HG03175 (cell line): ENCODE measurements around the gene SYNE2.
"Not testable (repeated sequence)": the region's sequence is repeated elsewhere in the genome, so short reads cannot be mapped to it uniquely, and the experiment has no call there.

Experiments
- ATAC-seq: cut with Tn5 transposase; IDR thresholded peaks from one replicate; pipeline ENCODE4 v1.9.1; 2021; ENCODE audit warnings: mild to moderate bottlenecking, moderate library complexity; ENCODE audit not compliant: unreplicated experiment

SYNE2 gene

DNA sequence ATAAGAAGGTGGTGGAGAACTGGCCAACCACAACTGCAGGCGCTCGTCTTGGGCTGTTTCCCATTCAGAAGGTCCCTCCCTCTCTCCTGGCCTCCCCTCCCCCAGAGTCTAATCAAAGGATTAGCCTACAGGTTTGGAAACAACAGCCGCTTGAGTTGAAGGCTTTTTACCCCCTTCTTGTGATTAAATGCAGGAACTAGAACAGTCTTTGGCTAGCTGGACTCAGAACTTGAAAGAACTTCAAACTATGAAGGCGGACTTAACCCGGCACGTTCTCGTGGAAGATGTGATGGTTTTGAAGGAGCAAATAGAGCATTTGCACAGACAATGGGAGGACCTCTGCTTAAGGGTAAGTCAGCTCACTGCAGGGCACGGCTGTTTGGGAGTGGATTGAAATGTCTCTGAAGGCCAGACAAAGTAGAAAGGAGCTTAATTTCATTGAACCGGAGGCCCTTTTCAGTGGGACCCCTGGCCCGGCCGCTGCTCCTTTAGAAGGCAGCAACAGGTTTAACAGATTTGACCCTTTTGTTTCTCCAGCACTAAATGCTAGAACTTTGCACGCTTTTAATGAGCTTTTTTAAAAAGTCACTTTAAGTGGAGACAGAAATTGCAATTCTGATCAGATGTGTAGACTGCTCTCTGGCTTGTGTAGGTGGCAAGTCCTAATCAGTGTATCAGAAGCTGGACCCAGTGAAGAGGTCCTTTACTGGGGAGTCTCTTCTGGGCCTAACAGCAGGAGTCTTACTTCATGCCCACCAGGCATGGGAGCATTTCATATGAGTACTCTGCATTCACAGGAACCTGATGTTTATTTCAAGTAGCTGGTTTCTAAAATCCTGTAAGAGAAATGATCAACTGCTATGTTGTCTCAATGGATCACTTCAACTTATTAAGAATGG is 333.7 kb downstream of the SYNE2 start:
- no peak for ATAC-seq

GRCh38 chr14:64187331-64187730 is 334.5 kb downstream of the SYNE2 start:
- ATAC-seq, result no peak

DNA sequence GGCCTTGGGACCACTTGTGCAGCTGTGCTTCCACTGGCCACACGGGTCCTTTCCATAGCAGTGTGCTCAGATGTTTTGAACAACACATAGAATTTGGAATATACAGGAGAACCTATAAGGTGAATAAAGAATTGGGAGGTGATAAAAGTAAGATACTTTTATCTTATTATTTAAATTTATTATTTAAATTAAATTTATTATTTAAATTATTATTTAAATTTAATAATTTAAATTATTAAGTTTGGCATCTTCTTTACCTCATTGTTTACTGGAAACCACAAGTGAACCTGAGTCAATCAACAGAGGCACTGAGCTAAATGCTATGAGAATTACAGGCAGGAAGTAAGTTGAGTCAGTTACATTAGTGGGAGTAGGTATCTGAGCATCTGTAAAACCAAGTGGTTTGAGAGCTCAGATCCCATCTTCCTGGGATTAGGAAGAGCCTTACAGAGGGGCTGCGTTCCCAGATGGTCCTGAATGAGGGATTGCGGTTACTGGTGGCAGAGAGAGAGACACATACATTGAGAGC is 338.2 kb downstream of the SYNE2 start:
- no peak for ATAC-seq

DNA sequence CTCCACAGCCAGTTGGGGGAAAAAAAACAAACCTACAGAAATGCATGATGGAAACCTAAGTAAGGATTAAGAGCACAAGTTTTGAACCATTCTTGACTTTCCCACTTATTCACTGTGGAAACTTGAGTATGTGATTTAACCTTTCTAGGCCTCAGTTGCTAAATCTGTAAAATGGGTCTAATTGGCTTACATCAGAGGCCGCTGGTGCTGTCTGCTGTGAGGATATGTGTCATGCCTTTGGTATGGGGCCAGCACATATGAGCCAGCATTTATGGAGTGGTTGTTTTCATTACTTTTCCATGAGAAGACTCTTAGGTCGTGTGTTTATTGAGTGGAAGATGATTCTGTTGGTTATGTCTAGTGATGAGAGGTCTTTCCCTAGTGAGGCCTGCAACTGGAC is 339.0 kb downstream of the SYNE2 start:
- no peak for ATAC-seq

DNA sequence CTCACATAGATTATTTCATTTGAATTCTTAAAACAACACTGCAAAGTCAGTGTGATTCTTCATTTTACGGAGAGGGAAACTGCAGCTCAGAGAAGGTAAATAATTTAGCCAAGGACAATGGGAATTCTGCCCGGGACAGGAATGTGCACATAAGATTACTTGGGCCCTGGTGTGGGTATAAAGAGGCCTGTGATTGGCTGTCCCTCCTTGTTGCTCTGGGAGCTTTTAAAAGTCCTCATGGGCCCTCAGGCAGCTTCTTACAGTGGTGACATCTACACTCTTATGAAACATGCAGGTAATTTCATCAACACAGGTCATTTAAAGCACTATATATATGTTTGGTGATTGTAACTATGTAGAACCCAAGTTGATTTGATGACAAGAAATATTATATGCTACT is 341.0 kb downstream of the SYNE2 start:
- no peak for ATAC-seq

GRCh38 chr14:64194404-64194803 is 341.6 kb downstream of the SYNE2 start:
- ATAC-seq, result no peak

DNA sequence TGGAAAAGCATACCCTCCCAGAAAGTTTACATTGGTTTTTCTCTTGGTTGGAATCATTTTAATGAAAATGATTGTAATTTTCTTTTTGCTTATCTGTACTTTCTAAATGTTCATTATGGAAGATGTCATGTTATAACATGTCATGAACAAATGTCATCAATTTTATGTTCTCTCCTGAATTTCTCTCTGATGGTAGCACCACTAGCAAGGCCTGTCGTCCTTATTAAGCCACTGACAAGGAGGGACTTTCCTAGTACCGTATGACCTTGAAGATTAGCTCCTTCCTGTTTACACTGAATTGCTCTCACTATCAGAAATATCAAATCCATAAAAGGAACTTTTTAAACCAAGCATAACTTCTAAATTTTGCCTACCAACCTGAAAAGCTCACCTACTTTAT is 342.4 kb downstream of the SYNE2 start:
- peak; percentile 45 for ATAC-seq

- ATAC-seq, result no peak
Measured at GRCh38 chr14:64196056-64196455, 343.3 kb downstream of the SYNE2 start.

DNA sequence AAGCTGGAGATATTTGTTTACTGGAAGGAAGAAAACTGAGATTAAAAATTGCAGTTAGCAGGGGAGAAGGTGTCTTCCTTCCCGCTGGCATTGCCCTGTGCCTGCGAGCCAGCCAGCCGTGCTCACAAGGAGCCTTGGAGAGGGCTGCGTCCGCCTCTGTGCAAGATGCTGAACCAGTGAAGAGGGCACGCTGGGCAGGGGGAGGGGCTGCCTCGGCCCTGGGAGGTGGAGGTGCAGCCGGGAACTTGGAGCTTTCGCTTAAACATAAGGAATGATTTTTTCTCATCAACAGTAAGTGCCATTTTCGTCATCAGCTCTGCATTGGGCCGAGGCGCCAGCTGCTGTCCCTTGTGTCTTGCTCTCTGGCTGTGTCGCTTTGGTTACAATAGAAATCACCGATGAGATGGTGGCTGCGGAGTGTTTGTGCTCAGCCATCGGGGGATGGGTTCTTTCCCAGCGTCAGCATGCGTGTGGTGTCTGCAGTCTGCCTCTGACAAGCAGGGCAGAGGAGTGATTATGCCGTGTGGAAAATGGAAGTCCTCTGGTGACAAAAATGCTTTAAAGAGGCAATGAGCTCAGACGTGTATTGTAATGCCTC is 344.1 kb downstream of the SYNE2 start:
- ATAC-seq, result peak; percentile 55

GRCh38 chr14:64197996-64198395 is 345.2 kb downstream of the SYNE2 start:
- no peak for ATAC-seq

- ATAC-seq, result no peak
Measured at GRCh38 chr14:64198486-64198885, 345.7 kb downstream of the SYNE2 start.

DNA sequence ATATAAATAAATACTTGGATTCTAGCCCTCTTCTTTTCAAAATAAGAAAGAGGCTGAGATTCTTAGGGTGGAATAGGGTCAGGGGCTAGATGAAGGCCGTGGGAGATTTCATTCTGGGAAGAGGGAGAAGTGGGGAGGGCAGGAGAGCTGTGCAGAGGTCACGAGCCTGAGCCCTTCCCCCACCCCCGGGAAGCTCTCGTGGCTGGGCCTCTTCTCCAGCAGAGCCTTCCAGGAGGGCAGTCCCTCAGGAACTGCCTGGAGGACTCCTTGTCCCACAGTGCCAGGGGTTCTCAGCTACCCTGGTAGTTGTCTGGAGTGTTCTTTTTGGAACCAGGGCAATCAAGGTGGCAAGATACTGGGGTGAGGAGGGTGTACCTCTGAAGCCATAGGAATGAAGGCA is 347.4 kb downstream of the SYNE2 start:
- ATAC-seq, result no peak

- no peak for ATAC-seq
Measured at GRCh38 chr14:64201296-64201695, 348.5 kb downstream of the SYNE2 start.

DNA sequence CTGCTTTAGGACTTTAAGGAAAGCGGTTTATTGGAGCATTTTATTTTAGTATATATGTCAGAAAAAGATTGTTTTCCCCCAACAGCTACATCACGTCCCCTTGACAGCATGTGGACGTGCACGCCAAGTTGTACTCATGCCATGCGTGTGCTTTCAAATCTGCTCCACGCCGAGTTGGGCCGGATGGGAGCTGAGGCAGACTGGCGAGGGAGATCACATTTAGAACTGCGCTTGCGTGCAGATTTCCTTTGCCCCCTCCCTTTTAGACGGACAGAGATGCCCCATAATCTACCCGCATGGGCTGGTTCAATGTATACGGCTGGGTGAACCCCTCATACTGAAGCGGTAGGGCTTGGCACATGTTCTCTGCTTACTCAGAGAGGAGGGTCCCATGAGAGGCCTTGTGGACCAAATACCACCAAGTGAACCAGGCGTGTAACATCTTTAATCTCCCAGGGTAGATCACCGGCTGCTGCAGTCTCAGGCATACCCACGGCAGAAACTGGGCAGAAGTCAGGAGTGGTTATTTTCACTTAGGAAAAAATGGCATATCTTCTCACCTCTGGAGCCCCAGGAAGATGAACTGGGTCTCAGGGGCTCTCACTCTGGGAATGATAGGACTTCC is 349.2 kb downstream of the SYNE2 start:
- ATAC-seq, result no peak

DNA sequence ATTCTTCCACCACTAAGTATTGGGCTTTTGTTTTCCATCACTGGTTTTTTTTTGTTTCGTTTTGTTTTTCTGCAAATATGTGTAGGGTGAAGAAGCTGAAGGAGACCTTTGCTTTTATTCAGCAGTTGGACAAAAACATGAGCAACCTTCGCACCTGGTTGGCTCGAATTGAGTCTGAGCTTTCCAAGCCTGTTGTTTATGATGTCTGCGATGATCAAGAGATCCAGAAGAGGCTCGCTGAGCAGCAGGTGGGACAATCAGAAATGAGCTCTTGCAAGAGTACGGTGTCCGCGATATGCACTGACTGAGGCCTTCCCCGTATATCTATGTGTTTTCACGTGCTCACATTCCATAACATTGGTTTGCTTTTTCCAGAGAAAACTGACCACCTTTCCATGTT is 349.9 kb downstream of the SYNE2 start:
- ATAC-seq, result no peak

- no peak for ATAC-seq
Measured at GRCh38 chr14:64203366-64204006, 350.7 kb downstream of the SYNE2 start.

DNA sequence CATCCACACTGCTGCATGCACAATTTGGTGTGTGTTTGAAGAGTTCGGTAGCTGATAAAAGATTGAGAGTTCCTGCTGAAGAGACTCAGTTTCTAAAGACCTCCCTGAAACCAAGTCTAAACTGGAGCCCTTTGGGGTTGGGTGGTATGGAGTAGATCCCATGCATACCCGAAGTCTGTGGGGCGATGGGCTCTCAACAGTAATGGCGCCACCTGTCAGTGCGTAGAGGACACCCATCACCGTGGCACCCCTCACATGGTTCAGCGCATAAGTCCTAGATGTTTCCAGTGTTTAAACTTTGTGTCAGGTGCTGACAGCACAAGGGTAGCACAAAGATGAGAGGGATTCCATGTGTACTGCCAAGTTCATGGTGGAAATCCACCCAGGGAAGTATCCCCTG is 355.5 kb downstream of the SYNE2 start:
- ATAC-seq, result no peak

DNA sequence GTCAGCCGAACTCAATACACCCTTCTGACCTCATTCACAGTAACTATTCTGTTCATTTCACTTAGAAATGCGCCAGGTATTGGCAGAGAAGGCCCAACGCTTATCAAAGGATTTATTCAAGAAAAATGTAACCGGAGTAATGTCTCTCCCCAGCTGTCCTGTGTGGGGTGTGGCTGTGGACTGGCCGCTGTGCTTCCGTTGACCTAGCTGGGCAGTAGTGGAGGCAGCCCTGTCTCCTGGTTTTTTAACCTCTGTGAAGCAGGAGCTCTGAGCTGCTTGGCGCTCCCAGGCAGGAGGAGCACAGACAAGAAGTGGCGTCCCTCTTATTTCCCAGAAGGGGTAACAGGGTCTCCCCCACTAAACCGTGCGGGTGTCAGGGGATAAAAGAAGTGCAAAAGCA is 356.2 kb downstream of the SYNE2 start:
- no peak for ATAC-seq

- ATAC-seq, result peak; percentile 90
Measured at GRCh38 chr14:64209444-64210131, 356.8 kb downstream of the SYNE2 start.

DNA sequence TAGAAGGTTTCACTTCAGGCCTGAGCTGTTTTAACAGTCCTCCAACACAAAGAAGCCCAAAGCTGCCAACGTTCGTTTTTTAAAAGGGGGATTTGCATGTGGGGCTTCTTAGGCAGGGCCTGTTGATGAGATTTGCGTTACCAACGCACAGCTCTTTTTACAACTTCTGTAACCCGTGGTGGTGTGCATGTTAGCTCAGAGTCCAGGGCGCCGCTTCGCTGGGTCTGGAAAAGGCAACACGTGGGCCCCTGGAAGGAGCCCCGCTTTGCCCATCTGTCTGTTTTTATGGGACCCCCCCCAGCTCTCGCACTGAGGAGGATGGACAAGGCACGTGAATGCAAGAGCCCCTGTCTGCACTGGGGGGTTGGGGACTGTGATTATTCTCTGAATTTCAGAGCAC is 357.4 kb downstream of the SYNE2 start:
- no peak for ATAC-seq

DNA sequence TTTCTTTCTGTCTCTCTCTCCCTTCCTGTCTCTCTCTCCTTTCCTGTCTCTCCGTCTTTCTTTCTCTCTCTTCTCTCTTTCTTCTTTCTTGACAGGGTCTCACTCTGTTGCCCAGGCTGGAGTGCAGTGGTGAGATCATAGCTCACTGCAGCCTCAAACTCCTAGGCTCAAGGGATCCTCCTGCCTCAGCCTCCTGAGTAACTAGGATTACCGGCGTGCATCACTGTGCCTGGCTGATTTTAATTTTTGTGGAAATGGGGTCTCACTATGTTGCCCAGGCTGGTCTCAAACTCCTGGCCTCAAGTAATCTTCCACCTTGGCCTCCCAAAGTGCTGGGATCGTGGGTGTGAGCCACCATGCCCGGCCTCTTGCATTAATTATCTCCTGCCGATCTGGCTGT is 358.1 kb downstream of the SYNE2 start:
- ATAC-seq, result not testable (repeated sequence)
